NOMO-1 (cell line): ENCODE results near the gene SH2B2.
"Not testable (repeated sequence)": the region's sequence is repeated elsewhere in the genome, so short reads cannot be mapped to it uniquely, and the experiment has no call there.

Source experiments
- DNase-seq, 2 experiments: peaks; one replicate each; lab custom pipeline; 2025; ENCODE audit not compliant: unreplicated experiment in 2 of 2; lab: John Stamatoyannopoulos, UW

The SH2B2 gene

DNA sequence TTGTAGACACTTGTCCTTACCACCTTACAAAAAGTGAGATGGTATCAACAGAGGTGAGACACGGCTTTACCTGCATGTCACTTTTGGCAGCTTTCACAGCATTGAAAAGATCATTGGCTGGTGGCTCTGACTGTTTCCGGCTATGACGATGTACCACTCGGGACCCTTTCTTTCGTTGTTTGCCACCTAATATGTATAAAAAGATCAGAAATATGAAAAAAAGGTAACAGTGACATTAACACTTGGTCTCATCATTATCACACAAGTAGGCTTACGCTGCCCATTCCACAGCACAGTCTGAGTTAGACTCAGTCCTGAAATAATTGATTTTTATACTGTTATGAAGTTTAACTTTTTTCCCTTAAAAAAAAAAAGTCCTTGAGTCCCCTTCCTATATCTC lies 40.5 kb downstream of the SH2B2 start:
- DNase-seq: not testable (repeated sequence)

DNA sequence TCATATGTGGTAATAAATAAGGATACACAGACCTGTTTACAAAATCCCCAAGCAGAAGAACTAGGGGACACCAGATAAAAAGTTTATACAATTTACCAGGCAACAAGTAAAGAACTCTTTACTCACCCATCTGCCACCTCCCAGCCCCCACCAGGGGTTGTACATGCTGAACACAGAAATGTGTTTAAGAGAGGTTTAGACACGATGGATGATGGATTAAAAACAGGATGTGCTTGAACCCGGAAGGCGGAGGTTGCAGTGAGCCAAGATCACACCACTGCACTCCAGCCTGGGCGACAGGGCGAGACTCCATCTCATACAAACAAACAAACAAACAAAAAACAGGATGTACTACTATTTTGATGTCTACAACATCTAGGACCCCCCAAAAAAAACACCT lies 42.2 kb downstream of the SH2B2 start:
- DNase-seq: not testable (repeated sequence)

DNA sequence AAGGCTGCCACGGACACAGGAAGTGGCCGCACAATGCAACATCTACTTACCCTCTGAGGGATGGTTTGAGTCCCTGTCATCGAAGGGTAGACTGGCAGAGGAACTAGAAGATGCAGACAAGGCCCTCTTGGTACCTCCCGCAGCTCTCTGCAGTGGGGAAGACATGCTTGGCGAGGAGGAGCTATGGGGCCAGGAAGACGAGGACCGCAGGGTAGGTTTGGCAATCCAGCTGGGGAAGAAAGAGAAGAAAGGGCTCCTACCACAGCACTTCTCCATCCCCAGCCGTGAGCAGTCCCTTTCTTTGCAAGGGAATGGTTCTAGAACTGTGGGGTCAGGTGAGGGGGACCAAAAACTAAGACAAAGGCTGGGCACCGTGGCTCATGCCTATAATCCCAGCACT lies 42.7 kb downstream of the SH2B2 start:
- DNase-seq: not testable (repeated sequence)

DNA sequence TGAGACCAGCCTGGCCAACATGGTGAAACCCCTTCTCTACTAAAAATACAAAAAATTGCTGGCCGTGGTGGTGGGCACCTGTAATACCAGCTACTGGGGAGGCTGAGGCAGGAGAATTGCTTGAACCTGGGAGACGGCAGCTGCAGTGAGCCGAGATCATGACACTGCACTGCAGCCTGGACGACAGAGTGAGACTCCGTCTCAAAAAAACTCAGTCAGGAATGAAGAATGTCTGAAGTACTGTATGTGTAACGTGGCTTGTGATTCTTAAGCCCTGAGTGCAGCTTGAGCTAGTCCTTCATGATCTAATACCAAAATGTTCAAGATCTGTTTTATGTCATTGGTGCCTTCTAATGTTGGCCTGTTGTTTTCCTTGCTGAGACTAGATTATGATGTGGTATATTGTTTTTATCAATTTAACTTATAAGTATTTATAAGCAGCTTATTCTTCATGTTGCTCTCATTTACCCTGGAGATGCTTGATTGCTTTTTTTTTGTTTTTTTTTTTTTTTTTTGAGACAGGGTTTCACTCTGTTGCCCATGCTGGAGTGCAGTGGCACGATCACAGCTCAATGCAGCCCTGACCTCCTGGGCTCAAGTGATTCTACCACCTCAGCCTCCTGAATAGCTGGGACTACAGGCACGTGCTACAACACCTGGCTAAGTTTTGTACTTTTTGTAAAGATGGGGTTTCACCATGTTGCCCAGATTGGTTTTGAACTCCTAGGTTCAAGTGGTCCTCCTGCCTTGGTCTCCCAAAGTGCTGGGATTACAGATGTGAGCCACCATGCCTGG lies 44.2 kb downstream of the SH2B2 start:
- DNase-seq: not testable (repeated sequence)

DNA sequence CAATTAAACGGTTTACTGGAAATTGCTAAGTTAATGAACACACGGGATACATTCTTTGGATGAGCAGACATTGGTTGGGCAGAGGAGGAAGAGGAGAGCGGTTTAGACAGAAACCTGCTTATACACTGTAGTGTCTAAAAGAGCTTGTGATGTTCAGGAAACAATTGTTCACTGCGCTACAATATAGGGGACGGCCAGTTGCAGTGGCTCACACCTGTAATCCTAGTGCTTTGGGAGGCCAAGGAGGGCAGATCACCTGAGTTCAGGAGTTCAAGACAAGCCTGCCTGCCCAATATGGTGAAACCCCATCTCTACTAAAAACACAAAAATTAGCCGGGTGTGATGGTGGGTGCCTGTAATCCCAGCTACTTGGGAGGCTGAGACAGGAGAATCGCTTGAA lies 48.9 kb downstream of the SH2B2 start:
- DNase-seq: not testable (repeated sequence)

DNA sequence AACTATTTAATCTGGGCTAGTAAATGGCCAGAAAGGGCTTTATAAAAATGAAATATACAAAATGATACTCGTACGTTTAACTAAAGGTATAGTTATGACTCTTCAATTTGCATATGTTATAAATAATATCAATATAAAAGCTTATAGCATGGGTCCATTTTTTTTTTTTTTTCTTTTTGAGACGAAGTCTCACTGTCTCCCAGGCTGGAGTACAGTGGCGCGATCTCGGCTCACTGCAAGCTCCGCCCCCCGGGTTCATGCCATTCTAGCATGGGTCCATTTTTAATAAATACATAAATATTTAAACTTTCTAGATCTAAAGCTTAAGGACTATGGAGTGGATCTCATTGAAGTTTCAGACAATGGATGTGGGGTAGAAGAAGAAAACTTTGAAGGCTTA lies 50.3 kb downstream of the SH2B2 start:
- DNase-seq: not testable (repeated sequence)

DNA sequence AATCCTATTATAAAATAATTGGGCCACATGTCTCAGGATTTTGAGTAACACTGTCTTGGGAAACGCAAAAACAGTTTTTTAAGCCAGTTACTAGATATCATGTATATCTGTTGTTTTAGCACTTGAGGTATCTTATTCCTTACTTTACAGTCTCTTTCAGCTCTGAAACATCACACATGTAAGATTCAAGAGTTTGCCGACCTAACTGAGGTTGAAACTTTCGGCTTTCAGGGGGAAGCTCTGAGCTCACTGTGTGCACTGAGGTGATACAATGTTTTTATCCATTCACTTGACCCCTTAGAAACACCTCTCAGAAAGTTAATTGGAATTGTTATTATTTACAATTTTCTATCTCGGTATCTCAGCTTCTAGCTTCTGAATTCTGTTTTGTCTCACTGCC lies 50.8 kb downstream of the SH2B2 start:
- DNase-seq: not testable (repeated sequence)

DNA sequence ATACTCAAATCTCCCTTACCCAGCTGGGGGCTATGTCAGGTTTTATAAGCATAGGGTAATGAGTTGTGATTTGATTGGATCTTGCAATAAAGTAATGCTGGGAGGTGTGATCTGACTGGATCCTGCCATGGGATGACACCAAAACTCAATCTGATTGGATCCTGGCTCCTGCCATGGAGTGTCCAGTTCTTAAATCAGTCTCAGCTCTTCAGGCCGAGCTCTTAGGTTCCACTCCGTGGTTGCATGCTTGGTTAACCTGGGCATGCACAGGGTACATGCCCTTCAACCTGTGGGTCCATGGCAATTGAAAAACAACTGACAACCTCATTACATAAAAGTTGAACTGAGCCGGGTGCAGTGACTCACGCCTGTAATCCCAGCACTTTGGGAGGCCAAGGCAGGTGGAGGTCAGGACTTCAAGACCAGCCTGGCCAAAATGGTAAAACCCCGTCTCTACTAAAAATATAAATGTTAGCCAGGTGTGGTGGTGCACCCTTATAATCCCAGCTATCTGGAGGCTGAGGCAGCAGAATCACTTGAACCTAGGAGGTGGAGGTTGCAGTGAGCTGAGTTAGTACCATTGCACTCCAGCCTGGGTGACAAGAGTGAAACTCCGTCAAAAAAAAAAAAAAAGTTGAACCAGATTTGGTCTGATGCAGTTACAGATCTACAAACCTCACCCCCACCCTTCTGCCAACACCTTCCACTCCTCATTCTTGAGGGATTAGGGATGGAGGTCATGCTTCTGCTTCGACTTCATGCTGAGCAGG lies 54.1 kb downstream of the SH2B2 start:
- not testable (repeated sequence) for DNase-seq

DNA sequence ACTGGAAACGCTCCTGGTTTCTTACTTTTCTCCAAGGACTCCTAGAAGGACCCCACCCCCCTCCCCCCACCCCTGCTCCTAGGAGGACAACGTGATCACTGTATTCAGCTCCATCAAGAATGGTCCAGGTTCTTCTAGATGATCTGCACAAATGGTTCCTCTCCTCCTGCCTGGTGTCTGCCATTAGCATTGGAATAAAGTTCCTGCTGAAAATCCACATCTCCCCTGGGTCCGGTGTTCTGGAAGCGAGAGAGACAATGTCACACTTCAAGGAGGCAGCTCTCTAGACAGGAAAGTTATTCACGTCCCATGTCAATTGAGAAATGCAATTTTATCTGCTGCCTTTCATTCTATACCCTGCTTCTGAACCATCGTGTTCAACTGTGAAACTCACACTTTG lies 60.3 kb downstream of the SH2B2 start:
- not testable (repeated sequence) for DNase-seq

DNA sequence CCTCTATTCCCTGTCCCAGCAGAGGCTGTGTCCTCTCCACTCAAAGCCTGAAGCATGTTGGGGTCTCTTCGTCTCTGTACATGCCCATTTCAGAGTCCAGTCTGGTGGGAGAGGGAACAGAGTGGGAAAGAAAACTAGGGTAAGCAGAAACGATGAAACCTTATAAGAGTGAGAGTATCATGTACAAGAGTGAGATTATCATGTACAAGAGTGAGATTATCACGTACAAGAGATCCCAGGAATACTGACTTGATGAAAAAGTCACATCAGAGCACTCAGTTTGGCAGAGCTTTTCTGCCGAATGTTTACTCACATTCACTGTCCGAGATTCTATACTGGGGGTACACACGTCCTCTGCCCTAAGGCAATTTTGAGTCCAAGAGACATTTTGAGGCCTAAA lies 69.7 kb downstream of the SH2B2 start, which contains the start of gene SPDYE6:
Gene SPDYE6 (minus strand): TSS at position 101 of the 400 bp plus-strand sequence. CDS start 421 bp downstream, outside the sequence.
- not testable (repeated sequence) for DNase-seq

DNA sequence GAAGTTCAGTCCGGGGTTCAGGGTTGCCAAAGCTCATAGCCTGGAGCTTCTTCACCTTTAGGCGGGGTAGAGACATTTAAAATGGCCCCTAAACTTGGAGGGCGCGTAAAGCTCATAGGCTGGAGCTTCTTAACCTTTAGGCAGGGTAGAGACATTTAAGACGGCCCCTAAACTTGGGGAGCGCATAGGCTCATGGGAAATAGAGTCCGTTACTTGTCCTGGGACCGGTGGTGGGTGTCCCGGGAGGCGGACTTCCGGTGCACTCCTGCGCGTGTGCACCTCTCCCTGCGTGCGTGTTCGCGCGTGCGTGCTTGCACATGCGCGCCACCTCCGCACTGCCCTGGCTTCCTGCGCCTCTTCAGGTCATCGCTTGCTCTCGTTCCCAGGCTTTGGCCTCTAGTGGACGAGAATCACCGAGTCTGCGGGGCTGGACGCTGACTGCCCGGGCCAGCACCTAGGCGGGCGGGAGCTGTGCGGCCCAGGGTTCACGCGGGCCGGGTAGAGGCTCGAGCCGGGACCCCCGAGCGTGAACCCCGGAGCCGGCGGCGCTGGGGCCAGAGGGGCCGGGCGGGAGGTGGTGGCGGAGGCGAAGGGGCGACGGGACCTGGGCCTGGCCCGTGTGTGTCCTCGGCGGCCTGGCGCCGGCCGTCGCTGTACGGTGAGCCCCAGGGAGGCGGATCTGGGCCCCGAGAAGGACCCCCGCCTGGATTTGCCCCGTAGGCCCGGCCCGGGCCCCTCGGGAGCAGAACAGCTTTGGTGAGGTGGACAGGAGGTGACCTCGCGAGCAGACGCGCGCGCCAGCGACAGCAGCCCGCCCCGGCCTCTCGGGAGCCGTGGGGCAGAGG lies 77.1 kb downstream of the SH2B2 start:
- DNase-seq: peak; percentile 99

DNA sequence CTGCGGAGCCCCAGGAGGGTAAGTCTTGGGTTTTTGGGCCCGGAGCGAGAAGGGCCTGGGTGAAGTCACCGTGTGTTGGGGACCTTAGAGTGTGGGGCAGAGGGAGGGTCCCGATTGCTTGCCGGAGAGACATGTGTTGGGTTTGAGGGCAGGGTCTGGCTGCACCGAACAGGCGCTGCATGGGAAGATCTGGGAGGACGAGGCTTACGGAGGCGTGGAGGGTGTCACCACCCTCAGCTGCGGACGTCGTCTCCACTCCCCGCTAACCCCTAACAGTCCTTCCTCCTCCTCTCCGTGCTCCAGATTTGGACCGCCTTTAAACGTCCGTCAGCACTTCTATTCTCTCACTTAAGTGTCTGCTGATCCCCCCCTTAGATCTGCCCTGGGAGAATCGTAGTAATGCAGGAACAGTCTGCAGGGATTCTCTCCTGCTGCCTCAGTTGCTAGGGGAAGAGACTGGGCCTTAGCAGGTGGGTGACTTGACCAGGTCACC lies 77.8 kb downstream of the SH2B2 start:
- DNase-seq: not testable (repeated sequence)

DNA sequence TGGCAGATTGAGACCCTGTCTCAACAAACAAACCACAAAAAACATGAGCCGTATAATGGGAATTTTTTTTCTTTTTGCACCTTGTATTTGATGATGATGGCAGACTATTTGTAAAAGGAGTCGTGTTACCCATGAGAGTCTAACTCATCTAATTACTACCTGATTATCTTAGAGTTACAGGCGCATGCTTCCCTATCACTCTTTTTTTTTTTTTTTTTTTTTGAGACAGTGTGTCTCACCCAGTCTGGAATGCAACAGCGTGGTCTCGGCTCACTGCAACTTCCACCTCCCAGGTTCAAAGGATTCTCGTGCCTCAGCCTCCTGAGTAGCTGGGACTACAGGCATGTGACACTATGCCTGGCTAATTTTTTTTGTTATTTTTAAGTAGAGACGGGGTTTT lies 78.7 kb downstream of the SH2B2 start:
- not testable (repeated sequence) for DNase-seq

DNA sequence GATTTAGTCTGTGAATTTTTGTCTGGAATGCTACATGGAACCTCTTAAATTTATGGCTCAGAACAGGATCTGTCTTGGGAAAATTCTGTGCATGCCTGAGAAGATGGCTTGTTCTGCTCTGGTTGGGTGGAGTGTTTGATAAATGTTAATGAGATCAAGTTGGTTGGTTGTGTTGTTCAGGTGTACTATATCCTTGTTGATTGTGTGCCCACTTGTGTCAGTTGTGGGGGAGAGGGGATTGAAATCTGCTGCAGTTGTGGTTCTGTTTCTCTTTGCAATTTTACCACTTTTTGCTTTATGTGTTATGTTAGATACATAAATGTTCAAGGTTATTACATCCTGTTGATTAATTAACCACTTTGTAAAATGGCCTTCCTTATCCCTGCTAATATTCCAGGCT lies 83.4 kb downstream of the SH2B2 start:
- not testable (repeated sequence) for DNase-seq
